Thyroid gland (tissue), 4 donors: ENCODE data around the gene CCDC50.

Experiments used
- CTCF ChIP-seq, 6 experiments: fragments of 200-600 bp in 3 of 6; fragments of 450-650 bp in 3 of 6; sonication (generic) in 3 of 6; IDR thresholded peaks; one replicate each; pipeline ENCODE4 v1.5.1; 2016 to 2019; ENCODE audit warnings: antibody characterized with exemption in 6 of 6, mild to moderate bottlenecking in 2 of 6, inconsistent platforms in 1 of 6, moderate library complexity in 1 of 6
- POLR2A ChIP-seq, 2 donors: fragments of 450-650 bp; IDR thresholded peaks; one replicate each; pipeline ENCODE4 v1.6.1; 2017; ENCODE audit warnings: antibody characterized with exemption in 2 of 2, mild to moderate bottlenecking in 2 of 2, moderate library complexity in 1 of 2

DNA sequence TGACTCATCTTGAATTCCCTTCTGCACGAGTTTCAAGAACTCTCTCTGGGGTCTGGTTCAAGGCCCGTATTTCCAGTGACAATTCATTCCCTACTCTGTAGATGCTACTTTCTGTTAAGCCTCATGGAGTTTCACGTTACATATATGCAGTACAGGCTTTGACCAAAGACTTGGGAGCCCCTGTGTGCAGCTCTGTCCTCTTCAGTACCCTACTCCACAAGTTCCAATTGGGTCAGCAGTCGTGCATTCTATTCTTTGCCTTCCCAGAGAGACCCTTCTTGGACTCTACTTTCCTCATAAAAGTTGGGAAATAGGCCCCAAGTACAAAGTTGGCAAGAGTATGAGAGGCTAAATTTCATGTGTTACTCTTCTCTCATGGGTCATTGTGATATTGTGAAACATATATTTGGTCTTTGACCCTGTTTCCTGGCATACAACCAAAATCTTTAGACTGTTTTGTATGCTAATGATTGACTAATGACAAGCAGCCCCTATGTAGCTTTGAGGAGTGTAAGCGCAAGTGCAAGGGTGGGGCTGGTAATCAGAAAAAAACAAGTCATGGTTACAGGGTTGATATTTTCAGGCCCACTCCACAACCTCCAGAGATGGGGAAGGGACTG lies 15.0 kb upstream of the CCDC50 start:
- no peak for TF ChIP-seq CTCF (IDR thresholded peaks at IDR 0.05)
- no peak for TF ChIP-seq POLR2A (IDR thresholded peaks at IDR 0.05)
